HUES64 (cell line): ENCODE data around the gene HMX3.
A peak's percentile ranks its signal among the peaks of the same experiment; 100 is the strongest.

Source experiments
- H3K27ac ChIP-seq: 2 replicates; pipeline ENCODE4 v1.7.0; 2013; ENCODE audit warnings: low read depth, low read length, inconsistent platforms
- H3K27me3 ChIP-seq: 2 replicates; pipeline ENCODE4 v1.6.1; 2013; ENCODE audit warnings: mild to moderate bottlenecking, low read length; ENCODE audit not compliant: insufficient read depth
- H3K36me3 ChIP-seq: 2 replicates; pipeline ENCODE4 v1.6.1; 2013; ENCODE audit warnings: mild to moderate bottlenecking, low read length; ENCODE audit not compliant: insufficient read depth
- H3K4me1 ChIP-seq: 2 replicates; pipeline ENCODE4 v1.6.1; 2013; ENCODE audit warnings: mild to moderate bottlenecking, low read length, moderate library complexity; ENCODE audit not compliant: insufficient read depth
- H3K4me3 ChIP-seq: 2 replicates; pipeline ENCODE4 v1.5.1; 2013; ENCODE audit warnings: mild to moderate bottlenecking, low read length, moderate library complexity
- H3K9ac ChIP-seq: 2 replicates; pipeline ENCODE4 v1.6.1; 2013; ENCODE audit warnings: mild to moderate bottlenecking, low read depth, low read length
- H3K9me3 ChIP-seq: 2 replicates; pipeline ENCODE4 v1.6.1; 2013; ENCODE audit warnings: low read depth, low read length; ENCODE audit not compliant: insufficient read depth
- WGBS: fragments of 150-250, 120-280 bp; methylation state at CpG from one replicate; pipeline ENCODE4 v1.1.7; 2013; ENCODE audit warnings: missing lambda C conversion rate; 5-methylcytosine and 5-hydroxymethylcytosine counted together

Gene HMX3

GRCh38 chr10:123150271-123150985 lies 14.7 kb downstream of the HMX3 start:
- Histone ChIP-seq H3K4me1 (peaks cover 42% of the 10 kb centered on the region), H3K27me3 (peaks cover 83% of the 10 kb centered on the region), H3K27ac (no peak overlapping the region), H3K9ac (peak overlapping the region; percentile 60), H3K36me3 (peaks cover 3% of the 10 kb centered on the region), H3K4me3 (peak overlapping the region; percentile 43), H3K9me3 (no peaks in the 10 kb centered on the region)
- 3% methylated on average over 30 of the region's 34 CpGs for WGBS

DNA sequence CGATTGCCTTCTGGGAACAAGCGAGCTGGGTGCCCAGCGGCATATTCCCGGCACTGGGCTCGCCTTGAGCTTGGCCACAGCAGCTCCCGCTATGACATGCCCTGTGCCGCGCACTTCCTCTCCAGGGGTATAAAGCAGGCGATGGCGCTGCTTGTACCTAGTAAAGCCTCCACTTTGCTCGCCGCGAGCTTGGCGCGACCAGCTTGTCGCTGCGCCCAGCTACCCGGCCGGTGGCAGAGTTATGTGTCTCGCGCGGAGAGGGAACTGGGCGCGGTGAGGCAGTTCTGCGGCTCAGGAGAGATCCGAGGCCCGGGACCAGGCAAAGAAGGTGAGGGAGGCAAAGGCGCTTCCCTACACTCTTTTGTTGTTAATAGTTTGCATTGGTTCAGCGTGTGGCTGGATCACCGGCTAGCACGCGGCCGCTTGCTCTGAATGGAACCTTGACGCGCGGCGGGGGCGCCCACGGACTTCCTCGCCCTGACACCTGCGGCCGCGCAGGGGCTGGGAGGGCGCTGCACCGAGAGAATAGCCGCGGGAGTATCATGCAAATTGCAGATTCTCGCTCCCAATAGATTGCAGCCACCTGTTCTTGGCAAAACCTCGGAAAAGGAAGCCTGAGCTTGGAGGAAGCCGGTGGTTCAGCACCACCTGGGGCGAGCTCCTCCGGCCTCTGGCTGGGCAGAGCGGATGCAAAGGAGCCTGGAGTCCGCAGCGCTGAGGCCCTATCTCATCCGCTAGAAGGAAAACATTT lies 15.4 kb downstream of the HMX3 start:
- Histone ChIP-seq H3K4me1 (peaks cover 41% of the 10 kb centered on the region), H3K9ac (peak overlapping the region; percentile 60), H3K27me3 (peaks cover 76% of the 10 kb centered on the region), H3K4me3 (peak overlapping the region; percentile 43), H3K27ac (no peak overlapping the region), H3K36me3 (peaks cover 10% of the 10 kb centered on the region), H3K9me3 (no peaks in the 10 kb centered on the region)
- WGBS: under 1% methylated on average over 56 of the region's 56 CpGs

DNA sequence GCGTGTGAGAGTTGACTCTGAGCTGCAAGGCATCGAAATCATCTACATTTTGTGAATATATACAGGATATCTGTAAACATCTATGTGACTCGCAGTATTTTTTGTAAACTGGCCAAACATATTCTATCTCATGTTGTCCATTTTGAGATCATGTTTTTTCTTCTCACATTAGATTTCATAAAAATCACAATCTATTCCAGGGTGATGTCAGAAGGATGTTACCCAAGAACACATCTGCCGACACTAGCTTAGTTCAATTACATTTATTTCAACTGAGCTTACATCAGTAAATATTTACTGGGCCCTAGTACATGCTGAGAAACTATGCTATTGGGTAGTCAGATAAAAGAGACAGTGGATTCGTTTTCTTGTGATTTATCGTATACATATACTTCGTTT lies 16.0 kb downstream of the HMX3 start:
- 30% methylated on average over 7 of the region's 7 CpGs for WGBS
- H3K27ac ChIP-seq: no peak overlapping the region
- peaks cover 38% of the 10 kb centered on the region for H3K4me1 ChIP-seq
- H3K4me3 ChIP-seq: peak overlapping the region; percentile 43
- H3K9ac ChIP-seq: no peak overlapping the region
- peaks cover 16% of the 10 kb centered on the region for H3K36me3 ChIP-seq
- H3K9me3 ChIP-seq: no peaks in the 10 kb centered on the region
- H3K27me3 ChIP-seq: peaks cover 70% of the 10 kb centered on the region

DNA sequence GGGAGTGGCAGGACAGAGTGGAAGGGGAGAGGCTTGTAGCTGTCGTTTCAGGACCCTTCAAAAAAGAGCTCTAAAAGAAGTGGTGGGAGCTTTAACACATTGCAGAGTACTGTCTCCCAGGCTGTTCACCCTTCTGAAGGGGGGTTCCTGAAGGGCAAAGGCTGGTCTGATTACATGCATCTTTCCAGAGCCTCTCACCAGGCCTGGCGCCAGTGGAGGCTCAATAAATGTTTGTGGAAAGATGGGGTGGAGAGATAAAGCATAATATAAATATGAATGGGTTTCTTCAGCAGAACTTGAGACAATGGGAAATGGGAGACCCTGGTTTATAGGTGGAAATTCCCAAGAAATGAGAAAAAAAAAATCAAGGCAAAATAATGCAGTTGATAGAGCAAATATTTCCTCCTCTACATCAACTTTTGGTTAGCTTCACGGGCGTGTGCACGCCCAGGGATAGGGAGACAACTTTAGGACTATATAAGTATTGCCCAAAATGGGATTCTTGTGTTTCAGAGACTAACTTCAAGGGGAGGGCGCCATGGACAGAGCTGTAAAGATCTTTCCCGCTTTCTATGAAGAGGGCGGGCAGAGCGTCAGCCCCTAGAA lies 17.8 kb downstream of the HMX3 start:
- Histone ChIP-seq H3K36me3 (peaks cover 35% of the 10 kb centered on the region), H3K27ac (no peak overlapping the region), H3K9ac (no peak overlapping the region), H3K4me1 (peaks cover 36% of the 10 kb centered on the region), H3K27me3 (peaks cover 51% of the 10 kb centered on the region), H3K4me3 (no peak overlapping the region), H3K9me3 (no peaks in the 10 kb centered on the region)
- WGBS: 41% methylated on average over 9 of the region's 9 CpGs

DNA sequence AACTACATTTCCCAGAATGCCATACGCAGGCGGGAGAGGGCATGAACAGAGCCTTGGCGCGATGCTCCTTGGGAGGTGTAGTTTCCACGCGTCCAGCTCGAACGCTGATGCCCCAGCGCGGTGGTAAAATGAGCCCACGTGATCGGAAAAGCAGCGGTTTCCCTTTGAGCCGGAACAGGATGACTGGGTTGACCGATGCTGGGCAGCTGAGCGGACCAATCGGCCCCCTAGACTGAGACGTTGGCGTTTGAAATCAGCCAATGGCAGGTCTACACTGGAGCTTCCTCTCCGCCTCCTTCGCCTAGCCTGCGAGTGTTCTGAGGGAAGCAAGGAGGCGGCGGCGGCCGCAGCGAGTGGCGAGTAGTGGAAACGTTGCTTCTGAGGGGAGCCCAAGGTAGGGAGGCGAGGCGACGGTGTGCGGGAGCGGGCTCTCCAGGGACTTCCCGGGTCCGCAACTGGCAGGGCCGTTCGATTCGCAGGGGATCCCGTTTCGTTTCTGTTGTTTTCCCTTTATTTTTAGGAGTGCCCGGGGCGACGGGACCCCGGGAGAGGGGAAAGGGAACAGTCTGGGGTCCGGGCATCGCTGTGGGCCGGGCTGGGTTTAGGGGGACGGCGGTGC lies 18.4 kb downstream of the HMX3 start, which contains the start of gene BUB3:
BUB3 (plus strand) TSS at position 311 of the 619 bp plus-strand sequence. CDS start 516 bp downstream, outside the sequence.
- peak within 1 kb of the TSS; percentile 83 for H3K4me3 ChIP-seq
- peaks cover 41% of the 10 kb centered on the region for H3K36me3 ChIP-seq
- H3K27me3 ChIP-seq: peaks cover 45% of the 10 kb centered on the region
- peak within 1 kb of the TSS; percentile 91 for H3K9ac ChIP-seq
- H3K9me3 ChIP-seq: no peaks in the 10 kb centered on the region
- H3K4me1 ChIP-seq: peaks cover 36% of the 10 kb centered on the region
- under 1% methylated on average over 50 of the region's 50 CpGs for WGBS
- peak within 1 kb of the TSS; percentile 78 for H3K27ac ChIP-seq

- Histone ChIP-seq H3K4me1 (peaks cover 36% of the 10 kb centered on the region), H3K27me3 (peaks cover 38% of the 10 kb centered on the region), H3K36me3 (peaks cover 47% of the 10 kb centered on the region), H3K27ac (peak overlapping the region; percentile 78), H3K9me3 (no peaks in the 10 kb centered on the region), H3K4me3 (peak overlapping the region; percentile 83), H3K9ac (peak overlapping the region; percentile 91)
- WGBS: 7% methylated on average over 49 of the region's 49 CpGs
Measured at GRCh38 chr10:123154711-123155505, 19.1 kb downstream of the HMX3 start.

DNA sequence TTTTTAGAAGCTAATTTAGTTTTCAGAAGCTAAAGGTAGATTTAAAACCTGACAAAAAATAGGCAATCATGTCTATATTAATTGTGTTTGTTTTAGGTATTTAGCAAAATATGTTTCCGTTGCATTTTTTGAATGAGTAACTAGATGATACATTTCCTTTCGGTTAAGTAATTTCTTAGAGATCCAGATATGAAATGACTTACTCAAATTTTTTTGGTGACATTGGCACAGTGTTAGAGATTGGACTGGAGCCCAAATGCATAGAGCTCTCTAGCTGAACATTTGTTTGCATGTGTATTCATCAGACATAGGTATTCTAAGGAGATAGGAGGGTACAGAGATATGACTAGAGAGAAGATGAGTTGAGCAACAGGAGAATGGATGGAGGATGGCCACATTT lies 20.3 kb downstream of the HMX3 start:
- 100% methylated on average over 2 of the region's 2 CpGs for WGBS
- Histone ChIP-seq H3K9ac (no peak overlapping the region), H3K4me1 (peaks cover 30% of the 10 kb centered on the region), H3K27ac (no peak overlapping the region), H3K36me3 (peaks cover 59% of the 10 kb centered on the region), H3K27me3 (peaks cover 26% of the 10 kb centered on the region), H3K4me3 (peak overlapping the region; percentile 83; the same call in 1 of the 2 replicates), H3K9me3 (no peaks in the 10 kb centered on the region)

DNA sequence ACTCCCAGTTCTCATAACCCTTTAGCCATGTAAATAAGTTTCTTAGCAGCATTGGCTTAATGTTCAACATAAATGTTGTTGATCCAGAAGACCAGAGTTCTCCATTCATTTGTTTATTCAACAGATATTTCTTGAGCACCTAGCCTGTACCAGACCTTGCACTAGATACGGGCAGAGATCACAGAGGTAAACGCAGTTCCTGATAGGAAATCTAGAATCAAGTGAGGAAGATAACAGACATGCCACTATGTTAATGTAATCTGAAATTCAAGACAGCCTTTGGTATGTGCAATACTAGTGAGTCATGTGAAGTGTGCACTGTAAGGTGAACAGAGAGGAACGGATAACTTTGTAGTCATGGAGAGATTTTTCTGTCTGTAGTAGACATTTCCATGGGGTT lies 21.4 kb downstream of the HMX3 start:
- Histone ChIP-seq H3K27ac (no peak overlapping the region), H3K4me1 (peaks cover 23% of the 10 kb centered on the region), H3K4me3 (no peak overlapping the region), H3K9me3 (no peaks in the 10 kb centered on the region), H3K9ac (no peak overlapping the region), H3K27me3 (peaks cover 15% of the 10 kb centered on the region), H3K36me3 (peaks cover 70% of the 10 kb centered on the region)
- WGBS: 96% methylated on average over 3 of the region's 3 CpGs

- H3K36me3 ChIP-seq: peaks cover 85% of the 10 kb centered on the region
- no CpG with 5 or more reads among the region's 1 CpG for WGBS
- 0 out of 2 replicates have a peak, but pooled peaks cover under 1% of the 10 kb centered on the region for H3K27me3 ChIP-seq
- no peak overlapping the region for H3K27ac ChIP-seq
- no peak overlapping the region for H3K9ac ChIP-seq
- H3K9me3 ChIP-seq: no peaks in the 10 kb centered on the region
- no peak overlapping the region for H3K4me3 ChIP-seq
- peaks cover 10% of the 10 kb centered on the region for H3K4me1 ChIP-seq
Measured at GRCh38 chr10:123158682-123159081, 22.9 kb downstream of the HMX3 start.

DNA sequence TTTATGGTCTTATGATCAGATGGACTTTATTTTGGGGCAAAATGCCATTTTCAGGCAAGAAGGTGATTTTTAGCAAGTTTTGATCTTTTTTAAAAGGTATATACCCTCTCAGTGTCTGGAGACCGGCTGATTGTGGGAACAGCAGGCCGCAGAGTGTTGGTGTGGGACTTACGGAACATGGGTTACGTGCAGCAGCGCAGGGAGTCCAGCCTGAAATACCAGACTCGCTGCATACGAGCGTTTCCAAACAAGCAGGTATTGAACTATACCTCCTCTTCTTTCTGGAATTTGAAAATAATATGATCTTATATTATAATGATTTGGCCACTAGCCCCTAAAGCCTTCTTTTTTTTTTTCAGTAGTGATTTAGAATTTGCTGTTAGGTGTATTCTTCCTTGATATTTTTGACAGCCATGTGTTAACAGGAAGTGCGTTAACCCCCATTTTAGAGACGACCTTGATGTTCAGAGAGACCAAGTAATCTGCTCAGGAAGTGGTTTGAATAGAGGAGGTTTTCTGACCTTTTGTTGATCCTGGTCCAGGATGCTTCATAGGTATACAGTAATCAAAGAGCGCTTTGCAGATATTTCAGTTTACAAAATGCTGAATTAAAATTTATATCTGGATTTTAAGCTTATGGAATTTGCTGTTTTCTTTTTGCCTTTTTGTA lies 24.7 kb downstream of the HMX3 start:
- Histone ChIP-seq H3K36me3 (peaks cover 99% of the 10 kb centered on the region), H3K4me3 (no peak overlapping the region)
- WGBS: 95% methylated on average over 11 of the region's 11 CpGs

More for the DNA sequence above, 24.7 kb downstream of the HMX3 start:
- Histone ChIP-seq H3K9me3 (no peaks in the 10 kb centered on the region), H3K9ac (no peak overlapping the region), H3K27me3 (no peaks in the 10 kb centered on the region), H3K27ac (no peak overlapping the region), H3K4me1 (peaks cover 5% of the 10 kb centered on the region)
